ENCODE data around the gene TSC2.

GRCh38 chr16:2083876-2084780 is 36.3 kb downstream of the TSC2 start:
- TF ChIP-seq EZH2 (IDR thresholded peaks at IDR 0.05; ENCODE audit: borderline replicate concordance, insufficient read depth, low read length, poor library complexity, severe bottlenecking) (no peak), CTCF (IDR thresholded peaks at IDR 0.05; ENCODE audit: poor library complexity, severe bottlenecking) (no peak), EP300 (conservative IDR thresholded peaks at IDR 0.05; ENCODE audit: poor library complexity, severe bottlenecking) (no peak), REST (IDR thresholded peaks at IDR 0.05; ENCODE audit: borderline replicate concordance) (no peak), SMC3 (conservative IDR thresholded peaks at IDR 0.05; ENCODE audit: poor library complexity) (no peak), POLR2AphosphoS5 (IDR thresholded peaks at IDR 0.05) (no peak), RAD21 (conservative IDR thresholded peaks at IDR 0.05) (no peak), TAF1 (IDR thresholded peaks at IDR 0.05; ENCODE audit: low read depth) (no peak), MXI1 (conservative IDR thresholded peaks at IDR 0.05; ENCODE audit: poor library complexity, severe bottlenecking) (no peak)
